ENCODE measurements around the gene CFAP251.

GRCh38 chr12:122030424-122031035 is 112.1 kb downstream of the CFAP251 start:
- no peak for TF ChIP-seq ZBTB7A (IDR thresholded peaks at IDR 0.05; ENCODE audit: low read depth)
- TF ChIP-seq YY1 (IDR thresholded peaks at IDR 0.05; ENCODE audit: low read depth), result no peak
- no peak for TF ChIP-seq REST (IDR thresholded peaks at IDR 0.05; ENCODE audit: low read depth)
- no peak for TF ChIP-seq TEAD4 (IDR thresholded peaks at IDR 0.05)
- no peak for TF ChIP-seq USF1 (IDR thresholded peaks at IDR 0.05)
- TF ChIP-seq FOXM1 (IDR thresholded peaks at IDR 0.05; ENCODE audit: borderline replicate concordance, low read depth), result no peak
- TF ChIP-seq CEBPB (IDR thresholded peaks at IDR 0.05), result no peak
- no peak for TF ChIP-seq TAF1 (IDR thresholded peaks at IDR 0.05; ENCODE audit: low read depth)

Data from Ishikawa (cell line).